Epidermal melanocyte (primary cell): Measurements from ENCODE around the gene SNX21.
"Not testable (repeated sequence)": the region's sequence is repeated elsewhere in the genome, so short reads cannot be mapped to it uniquely, and the experiment has no call there.

Experiments
- DNase-seq: peaks from one replicate; pipeline ENCODE4 v3.0.0; 2011; ENCODE audit warnings: low spot score; ENCODE audit not compliant: insufficient read length

The SNX21 gene, protein sequence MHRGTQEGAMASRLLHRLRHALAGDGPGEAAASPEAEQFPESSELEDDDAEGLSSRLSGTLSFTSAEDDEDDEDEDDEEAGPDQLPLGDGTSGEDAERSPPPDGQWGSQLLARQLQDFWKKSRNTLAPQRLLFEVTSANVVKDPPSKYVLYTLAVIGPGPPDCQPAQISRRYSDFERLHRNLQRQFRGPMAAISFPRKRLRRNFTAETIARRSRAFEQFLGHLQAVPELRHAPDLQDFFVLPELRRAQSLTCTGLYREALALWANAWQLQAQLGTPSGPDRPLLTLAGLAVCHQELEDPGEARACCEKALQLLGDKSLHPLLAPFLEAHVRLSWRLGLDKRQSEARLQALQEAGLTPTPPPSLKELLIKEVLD

DNA sequence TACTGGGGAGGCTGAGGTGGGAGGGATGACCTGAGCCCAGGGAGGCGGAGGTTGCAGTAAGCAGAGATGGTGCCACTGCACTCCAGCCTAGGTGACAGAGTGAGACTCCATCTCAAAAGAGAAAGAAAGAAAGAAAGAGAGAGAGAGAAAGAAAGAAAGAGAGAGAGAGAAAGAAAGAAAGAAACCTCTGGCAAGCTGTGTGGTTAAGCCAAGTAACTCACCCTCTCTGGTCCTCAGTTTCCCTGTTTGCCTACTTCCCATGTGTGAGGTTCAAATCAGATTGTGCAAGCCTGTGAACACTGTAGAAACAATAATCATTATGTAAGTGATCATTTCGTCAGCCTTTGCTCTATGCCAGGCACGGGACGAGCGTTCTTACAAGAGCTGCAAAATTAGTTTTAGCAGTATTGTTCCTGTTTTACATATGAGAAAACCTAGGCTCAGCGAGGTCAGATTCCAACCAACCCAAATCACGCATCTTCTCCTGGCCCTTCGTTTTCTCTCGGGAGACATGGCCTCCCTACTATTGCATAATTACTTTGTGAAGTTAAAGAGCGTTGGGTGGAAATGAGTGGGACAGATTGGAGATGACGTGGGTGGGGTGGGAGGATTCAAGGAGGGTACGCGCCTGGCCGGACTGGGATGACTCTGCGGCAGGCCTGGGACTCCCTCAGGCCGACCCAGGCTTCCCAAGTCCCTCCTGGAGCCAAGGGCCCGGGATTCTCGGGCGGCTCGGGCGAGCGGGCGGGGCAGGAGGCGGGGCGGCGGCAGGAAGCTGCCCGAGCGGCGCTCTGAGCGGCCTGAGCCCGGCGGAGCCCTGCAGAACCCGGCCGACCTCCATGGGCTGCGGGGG is at the start of gene SNX21:
Gene SNX21, plus strand, starts transcription at position 770 of the 853 bp plus-strand sequence. CDS start 121 bp downstream, outside the sequence.
- peak; percentile 85 for DNase-seq

DNA sequence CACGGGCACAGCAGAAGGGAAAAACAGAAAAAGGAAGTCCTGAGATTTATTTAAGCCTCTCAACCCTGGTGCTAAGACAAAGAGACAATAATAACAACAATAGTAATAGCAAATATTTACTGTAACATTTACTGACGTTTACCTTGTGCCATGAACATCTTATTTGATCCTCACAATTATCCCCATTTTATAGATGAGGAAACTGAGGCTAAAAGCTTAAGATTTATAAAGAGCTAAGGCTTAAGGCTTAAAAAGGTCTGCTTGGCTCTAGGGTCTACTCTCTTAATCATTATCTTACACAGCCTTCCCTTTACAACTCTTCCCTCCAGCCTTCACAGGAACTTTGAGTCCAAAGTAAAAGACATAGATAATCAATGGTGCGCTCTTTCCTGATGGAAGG is 45.2 kb upstream of the SNX21 start:
- DNase-seq, result no peak

DNA sequence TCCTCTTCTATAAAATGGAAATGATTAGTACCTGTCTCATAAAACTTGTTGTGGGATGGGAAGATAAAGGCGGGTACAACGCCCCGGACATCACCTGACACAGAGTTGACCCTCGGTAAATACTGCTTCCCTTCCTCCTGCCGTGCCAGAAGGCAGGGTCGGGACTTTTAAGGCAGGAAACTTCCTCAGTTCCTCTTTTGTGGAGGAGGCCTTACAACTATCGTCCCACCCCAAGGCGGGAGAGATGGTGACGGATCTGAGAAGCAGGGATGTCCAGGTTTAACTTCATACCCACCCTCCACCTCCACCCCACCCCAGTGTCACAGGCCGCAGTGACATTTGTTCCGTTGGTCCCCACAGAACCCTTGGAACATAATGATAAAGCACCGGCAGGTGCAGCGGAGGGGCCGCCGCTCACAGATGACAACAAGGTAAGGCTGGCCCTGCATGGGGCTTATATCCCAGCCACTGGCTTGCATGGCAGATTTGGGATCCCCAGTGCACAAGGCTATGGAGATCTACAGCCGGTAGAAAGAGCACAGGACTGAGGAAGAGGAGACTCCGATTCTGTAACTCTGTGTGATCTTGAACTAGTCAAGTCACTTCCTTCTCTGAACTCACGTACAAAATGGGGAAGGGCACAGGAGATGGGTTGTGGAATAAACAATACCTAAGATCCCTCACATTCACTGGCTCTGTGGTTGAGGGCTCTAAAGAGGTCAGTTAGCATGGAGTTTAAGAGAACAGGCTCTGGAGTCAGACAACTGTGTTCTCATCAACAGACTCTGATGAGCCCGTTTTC is 41.1 kb upstream of the SNX21 start:
- DNase-seq, result no peak

DNA sequence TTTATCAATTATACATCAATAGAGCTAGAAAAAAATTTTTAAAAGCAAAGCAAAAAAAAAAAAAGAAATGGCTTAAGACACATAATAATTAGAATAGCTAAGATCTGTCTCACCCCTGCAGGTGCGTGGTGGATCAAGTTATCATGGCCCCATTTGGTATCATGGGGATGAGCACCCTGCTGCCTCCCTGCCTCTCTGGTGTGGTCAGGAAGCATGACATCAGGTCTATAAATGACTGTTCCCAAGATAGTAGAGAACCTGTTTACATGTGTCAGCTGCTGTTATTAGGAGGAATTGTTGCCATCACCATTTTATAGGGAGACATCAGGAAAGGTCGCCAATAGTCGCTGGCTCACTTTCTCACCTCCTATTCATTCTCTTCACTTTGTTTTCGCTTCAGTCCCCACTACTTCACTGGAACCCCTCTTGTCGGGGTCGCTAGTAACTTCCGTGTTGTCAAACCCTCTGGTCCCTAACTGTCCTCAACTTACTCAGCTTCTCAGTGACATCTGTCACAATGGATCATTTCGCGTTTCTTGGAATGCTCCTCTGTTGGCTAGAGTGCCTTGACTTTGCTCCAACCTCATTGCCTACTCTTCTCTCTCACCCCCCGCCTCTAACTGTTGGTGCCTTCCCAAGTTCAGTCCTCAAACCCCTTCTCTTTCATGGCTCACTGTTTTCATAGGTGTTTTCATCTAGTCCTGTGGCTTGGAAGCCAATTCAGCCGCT is 37.1 kb upstream of the SNX21 start:
- no peak for DNase-seq

DNA sequence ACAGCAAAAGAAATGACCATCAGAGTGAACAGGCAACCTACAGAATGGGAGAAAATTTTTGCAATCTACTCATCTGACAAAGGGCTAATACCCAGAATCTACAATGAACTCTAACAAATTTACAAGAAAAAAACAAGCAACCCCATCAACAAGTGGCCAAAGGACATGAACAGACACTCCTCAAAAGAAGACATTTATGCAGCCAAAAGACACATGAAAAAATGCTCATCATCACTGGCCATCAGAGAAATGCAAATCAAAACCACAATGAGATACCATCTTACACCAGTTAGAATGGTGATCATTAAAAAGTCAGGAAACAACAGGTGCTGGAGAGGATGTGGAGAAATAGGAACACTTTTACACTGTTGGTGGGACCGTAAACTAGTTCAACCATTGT is 36.1 kb upstream of the SNX21 start:
- not testable (repeated sequence) for DNase-seq

DNA sequence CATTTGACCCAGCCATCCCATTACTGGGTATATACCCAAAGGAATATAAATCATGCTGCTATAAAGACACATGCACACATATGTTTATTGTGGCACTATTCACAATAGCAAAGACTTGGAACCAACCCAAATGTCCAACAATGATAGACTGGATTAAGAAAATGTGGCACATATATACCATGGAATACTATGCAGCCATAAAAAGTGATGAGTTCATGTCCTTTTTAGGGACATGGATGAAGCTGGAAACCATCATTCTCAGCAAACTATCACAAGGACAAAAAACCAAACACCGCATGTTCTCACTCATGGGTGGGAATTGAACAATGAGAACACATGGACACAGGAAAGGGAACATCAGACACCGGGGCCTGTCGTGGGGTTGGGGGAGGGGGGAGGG is 35.6 kb upstream of the SNX21 start:
- DNase-seq, result not testable (repeated sequence)

DNA sequence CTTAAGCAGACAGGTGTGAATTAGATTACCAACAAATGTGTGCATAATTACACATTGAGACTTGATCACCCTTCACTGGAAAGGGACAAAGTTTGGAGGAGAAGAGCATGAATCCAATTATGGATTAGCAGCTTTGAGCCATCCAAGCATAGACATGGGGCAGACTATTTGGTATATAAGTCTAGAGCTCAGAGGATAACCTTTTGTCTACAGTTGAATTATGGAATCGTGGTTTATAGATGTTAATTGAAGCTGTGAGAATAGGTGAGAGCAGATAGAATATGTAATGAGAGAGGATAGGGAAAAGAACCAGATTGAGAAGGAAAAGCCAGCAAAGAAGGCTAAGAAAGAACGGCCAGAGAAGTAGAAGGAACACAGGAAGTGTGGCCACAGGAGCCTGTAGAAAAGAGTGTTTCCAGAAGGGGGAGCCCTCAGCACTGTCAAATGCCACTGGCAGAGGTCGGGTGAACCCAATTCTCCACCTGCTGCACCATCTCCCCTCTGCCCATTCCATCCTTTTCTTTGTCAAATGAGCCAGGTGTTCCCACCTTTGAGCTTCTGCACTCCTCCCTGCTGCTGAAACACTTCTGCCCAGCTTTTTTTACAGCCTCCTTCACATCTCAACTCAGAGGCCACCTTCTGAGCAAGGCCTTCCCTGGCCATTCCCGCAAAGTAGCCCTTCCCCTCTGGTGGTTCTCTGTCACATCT is 34.5 kb upstream of the SNX21 start:
- DNase-seq, result no peak

DNA sequence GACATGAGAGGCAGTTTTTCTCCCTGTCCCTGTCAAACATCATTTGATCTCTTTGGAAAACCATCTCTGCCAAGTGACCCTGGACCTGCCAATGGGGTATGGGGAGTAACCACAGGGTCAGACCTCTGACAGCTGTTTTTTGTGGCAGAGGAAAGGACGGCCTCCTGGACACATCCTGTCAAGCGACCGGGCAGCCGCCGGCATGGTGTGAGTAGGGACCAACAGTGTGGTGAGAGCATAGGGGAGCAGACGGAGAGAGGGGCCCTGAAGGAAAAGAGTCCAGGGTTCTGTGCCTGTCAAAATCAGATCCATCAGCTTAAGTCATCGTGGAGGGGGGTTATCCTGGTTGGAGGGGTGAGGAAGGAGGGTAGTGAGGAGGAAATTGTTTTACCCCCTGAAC is 31.7 kb upstream of the SNX21 start:
- no peak for DNase-seq

DNA sequence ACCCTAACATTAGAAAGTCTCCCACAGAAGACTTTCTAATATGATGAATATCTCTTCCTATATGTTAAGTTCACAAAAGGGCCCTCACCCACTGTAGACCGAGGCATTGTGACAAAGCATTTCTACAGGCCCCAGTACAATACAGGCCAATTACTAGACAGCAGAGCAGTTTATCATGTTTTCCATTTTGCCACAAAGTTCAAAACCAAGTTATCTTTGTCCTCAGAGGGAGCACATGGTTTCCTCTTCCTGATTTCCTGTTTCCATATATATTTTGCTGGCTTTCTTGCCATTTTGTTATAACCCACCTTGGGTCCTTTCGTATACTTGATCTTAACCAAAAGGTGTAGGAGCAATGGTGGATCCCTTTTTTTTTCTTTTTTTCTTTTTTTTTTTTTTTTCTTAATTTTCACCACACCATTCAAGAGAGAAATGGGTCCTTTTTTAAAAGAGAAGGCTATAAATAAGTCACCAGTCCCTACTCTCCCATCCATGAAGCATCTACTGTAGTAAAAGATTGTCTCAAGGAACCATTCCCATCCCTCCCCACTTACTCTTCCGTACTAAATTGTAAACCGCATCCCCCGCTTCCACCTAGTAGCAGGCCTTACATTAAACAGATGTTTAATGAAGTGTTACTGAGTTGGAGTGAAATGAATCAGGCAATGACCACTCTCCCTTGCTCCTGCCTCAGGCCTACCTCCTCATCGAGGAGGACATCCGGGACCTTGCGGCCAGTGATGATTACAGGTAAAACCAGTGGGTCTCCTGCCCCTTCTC is 23.2 kb upstream of the SNX21 start:
- no peak for DNase-seq

DNA sequence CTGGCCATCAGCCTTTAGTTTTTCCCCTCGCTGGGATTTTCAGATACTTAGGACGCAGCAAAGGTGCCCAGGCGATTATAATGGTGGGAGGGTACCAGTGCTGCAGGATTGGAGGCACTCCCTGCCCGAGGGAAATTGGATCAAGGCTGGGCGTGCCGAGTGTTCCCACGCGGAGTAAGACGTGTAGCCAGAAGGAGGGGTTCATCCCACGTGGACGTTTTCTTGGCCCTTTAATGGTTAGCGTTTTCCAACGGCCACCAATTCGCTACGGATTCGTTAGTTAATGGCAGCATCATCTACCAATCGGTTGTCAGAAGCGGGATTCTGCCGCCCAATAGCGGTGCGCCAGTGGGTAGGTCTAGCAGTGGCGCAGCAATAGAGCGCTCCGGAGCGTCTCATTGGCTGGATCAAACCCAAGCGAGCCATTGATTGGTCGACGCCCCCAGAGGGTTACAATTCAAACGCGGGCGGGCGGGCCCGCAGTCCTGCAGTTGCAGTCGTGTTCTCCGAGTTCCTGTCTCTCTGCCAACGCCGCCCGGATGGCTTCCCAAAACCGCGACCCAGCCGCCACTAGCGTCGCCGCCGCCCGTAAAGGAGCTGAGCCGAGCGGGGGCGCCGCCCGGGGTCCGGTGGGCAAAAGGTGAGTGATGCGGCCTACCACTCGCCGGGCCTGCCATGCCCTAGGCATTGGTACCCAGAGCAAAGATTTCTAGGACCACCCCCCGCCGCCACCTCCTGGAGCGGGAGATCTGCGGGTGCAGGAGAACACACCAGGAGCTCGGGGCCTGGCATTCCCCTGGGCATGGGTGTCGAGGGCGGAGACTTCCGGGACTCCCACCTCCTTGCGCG is 21.2 kb upstream of the SNX21 start, which contains the start of gene UBE2C:
Gene UBE2C, plus strand, starts transcription at position 488 of the 849 bp plus-strand sequence. Its CDS starts 52 bp downstream, at position 540.
- DNase-seq, result peak; percentile 100

DNA sequence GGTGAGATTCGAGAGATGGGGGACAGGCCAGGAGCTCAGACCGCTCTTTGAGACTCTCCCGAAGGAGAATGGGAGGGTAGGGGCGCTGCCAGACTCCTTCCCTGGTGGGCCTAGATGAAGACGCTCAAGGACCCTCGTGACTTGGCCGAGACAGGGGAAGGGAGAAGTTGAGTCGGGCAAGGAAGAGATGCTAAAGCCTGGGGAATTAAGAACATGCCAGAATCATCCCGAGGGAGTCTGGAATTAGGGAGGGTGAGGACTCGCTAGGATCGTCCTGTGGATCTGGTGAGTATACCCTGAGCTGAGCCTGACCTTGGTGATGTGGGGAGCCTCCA is 20.6 kb upstream of the SNX21 start:
- DNase-seq, result no peak

DNA sequence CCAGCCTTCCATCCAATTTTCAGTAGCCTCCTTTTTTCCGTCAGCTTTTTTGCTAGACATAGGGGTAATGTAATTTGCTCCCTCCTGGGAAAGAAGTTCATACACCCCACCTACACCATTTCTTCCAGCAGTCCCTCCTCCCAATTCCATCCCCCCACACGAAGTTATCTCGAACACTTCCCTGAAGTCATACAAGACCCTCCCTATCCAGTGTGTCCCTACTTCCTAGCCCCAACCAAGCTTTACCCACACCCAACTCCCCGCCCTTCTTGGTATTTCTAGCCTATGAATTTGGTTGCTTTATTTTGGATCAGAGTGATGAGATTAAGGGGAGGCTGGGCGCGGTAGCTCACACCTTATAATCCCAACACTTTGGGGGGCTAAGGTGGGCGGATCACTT is 20.1 kb upstream of the SNX21 start:
- DNase-seq, result no peak

DNA sequence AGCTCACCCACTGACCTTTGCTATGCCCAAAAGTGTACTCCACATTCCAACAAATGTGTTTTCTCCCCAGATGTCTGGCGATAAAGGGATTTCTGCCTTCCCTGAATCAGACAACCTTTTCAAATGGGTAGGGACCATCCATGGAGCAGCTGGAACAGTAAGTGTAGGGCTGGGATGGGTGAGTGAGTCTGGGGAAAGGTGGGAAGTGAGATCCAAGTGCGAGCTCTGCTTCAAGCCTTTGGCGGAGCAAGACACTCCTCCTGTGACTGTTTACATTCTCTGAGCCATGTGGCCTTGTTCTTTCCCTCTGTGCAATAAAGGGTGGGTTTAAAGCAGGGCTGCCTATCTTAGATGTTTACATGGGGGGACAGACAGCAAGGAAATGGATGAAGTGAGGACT is 19.3 kb upstream of the SNX21 start:
- no peak for DNase-seq

DNA sequence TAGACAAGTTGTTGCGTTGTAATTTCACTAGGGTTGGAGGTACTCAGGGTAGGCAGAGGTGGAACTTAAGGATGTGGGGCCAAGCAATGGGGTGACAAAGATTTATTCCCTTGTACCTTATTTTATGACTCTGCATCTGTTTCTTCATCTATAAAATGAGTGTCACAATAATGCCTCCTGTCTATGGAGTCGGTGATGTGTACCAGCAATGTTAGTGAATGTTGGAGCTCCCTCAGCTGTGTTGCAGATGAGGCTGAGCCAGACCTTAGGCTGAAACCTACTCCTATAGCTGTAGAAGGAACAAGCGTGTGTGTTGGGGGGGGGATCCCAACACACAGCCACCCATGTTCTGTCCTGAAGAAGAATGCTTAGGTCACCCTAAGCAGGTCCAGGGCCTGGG is 16.6 kb upstream of the SNX21 start:
- no peak for DNase-seq

DNA sequence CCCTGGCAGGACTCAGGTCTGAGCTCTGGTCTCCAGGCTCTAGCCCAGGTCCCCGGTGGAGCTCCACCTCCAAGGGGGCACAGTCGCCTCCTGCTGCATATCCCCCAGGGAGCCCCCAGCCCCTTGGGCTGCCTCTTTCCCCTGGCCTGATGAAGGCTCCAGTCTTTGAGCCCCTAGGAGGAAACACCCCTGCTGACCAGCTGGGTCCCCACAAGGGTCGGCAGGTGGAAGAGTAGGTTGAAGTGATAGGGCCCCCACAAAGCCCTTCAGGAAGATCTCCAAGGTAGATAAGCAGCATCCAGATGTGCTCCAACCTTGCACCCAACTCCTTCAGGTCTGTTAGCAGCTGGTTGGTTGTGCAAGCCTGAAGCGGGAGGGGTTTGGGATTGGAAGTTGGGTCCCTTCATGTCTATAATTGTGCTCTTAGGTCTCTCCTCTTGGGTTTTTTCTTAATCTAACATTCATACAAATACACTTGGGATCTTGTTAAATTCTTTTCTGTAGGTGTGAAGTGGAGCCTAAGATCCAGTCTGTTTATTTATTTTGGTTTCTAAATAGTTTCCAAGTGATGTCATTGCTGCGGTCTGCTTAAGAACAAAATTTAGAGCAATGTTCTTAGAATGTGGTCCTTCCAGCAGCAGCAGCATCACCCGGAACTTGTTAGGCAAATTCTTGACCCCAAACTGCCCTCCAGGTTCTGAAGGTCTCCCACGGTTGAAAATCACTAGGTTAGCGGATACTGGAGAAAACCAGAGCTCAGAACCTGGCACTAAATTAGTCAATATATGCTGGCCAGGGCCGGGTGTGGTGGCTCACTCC is 16.0 kb upstream of the SNX21 start:
- DNase-seq, result no peak

DNA sequence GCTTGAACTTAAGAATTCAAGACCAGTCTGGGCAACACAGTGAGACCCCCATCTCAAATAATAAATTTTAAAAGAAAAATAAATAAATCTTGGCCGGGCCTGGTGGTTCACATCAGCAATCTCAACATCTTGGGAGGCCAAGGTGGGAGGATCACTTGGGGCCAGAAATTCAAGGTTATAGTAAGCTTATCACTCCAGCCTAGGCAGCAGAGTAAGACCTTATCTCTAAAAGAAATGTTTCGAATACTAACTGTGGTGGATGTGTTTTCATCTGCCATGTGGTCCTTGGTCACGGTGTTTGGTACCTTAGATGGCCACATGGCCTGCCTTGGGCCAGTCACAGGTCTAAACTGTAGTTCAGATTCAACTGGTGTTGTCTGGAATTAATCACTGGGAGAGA is 15.4 kb upstream of the SNX21 start:
- DNase-seq, result no peak

DNA sequence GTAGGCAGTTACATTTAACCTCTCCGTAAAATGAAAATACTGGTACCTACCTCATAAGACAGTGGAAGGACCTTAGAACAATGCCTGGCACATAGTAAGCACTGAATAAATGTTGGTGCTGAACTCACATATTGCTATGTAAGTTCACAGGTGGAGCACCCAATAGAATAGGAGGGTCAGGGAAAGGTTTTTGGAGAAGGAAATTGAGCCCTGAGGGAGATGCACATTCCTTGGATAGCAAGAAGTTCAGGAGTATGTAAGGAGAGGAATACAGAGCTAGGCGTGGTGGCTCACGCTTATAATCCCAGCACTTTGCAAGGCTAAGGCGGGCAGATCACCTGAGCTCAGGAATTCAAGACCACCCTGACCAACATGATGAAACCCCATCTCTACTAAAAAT is 14.1 kb upstream of the SNX21 start:
- DNase-seq, result no peak

DNA sequence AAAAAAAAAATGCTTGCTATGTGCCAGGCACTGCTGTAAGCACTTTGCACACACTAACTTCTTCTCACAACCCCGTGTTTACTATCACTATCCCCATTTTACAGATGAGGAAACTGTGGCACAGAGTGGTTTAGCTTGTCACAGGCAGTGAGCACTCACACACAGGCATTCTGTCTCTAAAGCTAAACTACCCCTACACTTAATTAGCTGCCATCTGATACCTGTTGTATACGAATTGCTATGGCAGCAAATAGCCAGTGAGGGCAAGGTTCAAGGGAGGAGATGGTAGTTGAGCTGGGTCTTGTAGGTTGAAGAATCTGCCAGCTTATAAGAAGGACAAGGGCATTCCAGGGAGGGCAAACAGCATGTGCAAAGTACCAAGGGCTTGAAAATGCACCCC is 11.7 kb upstream of the SNX21 start:
- DNase-seq, result no peak
